ENCODE data around the gene AARS2.

GRCh38 chr6:44297063-44298038, 15.8 kb downstream of the AARS2 start:
- no peak for TF ChIP-seq CTCF (IDR thresholded peaks at IDR 0.05)
- TF ChIP-seq ZFX (IDR thresholded peaks at IDR 0.05; ENCODE audit: borderline replicate concordance): no peak

Data from 22Rv1 (cell line).